ENCODE results near the gene UQCR11. TPM values are rescaled to one million over a fixed set of nuclear protein-coding genes. Genes with fewer than 3 reads are reported as not detected.

UQCR11 gene
- total and polyA plus RNA-seq, 2 of the 8 experiments (the other 6 are each of a cell fraction or from before 2014, with no cell fraction given) = 162 to 171 TPM

GRCh38 chr19:1650650-1651567 is 45.6 kb upstream of the UQCR11 start:
- WGBS, 2 experiments (ENCODE audit: extremely low coverage in 1 of 2, insufficient coverage in 1 of 2, insufficient read length in 1 of 2, insufficient replicate concordance in 2 of 2, low coverage in 1 of 2, low lambda C conversion rate in 2 of 2, missing lambda C conversion rate in 1 of 2) = 4% methylated on average over 27 of the region's 36 CpGs; no CpG with 5 or more reads in 1 of the 2 experiments
- peaks cover 0 to 22% (median 4%) of the 10 kb centered on the region in 4 experiments; a peak in 5 of 7 replicates for H3K4me1 ChIP-seq (replicated peaks in 1 of 4; ENCODE audit: control insufficient read depth in 3 of 4, insufficient read depth in 4 of 4, low read length in 3 of 4)
- H3K4me3 ChIP-seq (ENCODE audit: extremely low read depth in 1 of 4, insufficient read depth in 2 of 4, low read depth in 3 of 4, low read length in 4 of 4) = peak overlapping the region; percentile 69 to 84 (median 74)
- peaks cover 18% of the 10 kb centered on the region for H3K79me1 ChIP-seq (ENCODE audit: low read depth, low read length)
- peak overlapping the region; percentile 70 to 72 for H3K4me2 ChIP-seq (ENCODE audit: insufficient read depth in 1 of 2, low read depth in 2 of 2, low read length in 2 of 2)
- H3K4ac ChIP-seq (replicated peaks; ENCODE audit: insufficient read length, low read depth, low read length) = peak overlapping the region; percentile 94
- peak overlapping the region; percentile 84 for H3K56ac ChIP-seq (replicated peaks; ENCODE audit: insufficient read length, low read depth, low read length)
- H2BK20ac ChIP-seq (ENCODE audit: low read length) = no peak overlapping the region
- peak in 1 of 2 experiments; percentile 76 for DNase-seq (ENCODE audit: low read depth in 1 of 2, low spot score in 2 of 2)
- H2AK5ac ChIP-seq (ENCODE audit: low read depth, low read length) = 0 out of 2 replicates have a peak overlapping the region, but pooled peaks have one; percentile 75
- no peak overlapping the region for H2BK5ac ChIP-seq (ENCODE audit: low read depth, low read length)
- 0 out of 2 replicates have a peak overlapping the region, but pooled peaks have one; percentile 27 for H2BK12ac ChIP-seq (ENCODE audit: low read depth, low read length)
- no peak for FAIRE-seq
- peaks cover 12 to 42% (median 31%) of the 10 kb centered on the region in 4 experiments for H3K36me3 ChIP-seq (ENCODE audit: control insufficient read depth in 2 of 4, insufficient read depth in 4 of 4, low read length in 3 of 4)
- H3K27ac ChIP-seq (ENCODE audit: low read depth, low read length) = peak overlapping the region; percentile 80; the same call in 1 of the 2 replicates
- H4K20me1 ChIP-seq (replicated peaks in 1 of 2; ENCODE audit: control insufficient read depth in 1 of 2, insufficient read depth in 2 of 2, low read length in 2 of 2) = peaks cover 14 to 19% of the 10 kb centered on the region in 2 experiments
- H2AFZ ChIP-seq (ENCODE audit: low read length) = no peak overlapping the region
- H3K14ac ChIP-seq (ENCODE audit: insufficient read length) = no peak overlapping the region
- H4K91ac ChIP-seq (replicated peaks; ENCODE audit: insufficient read length, low read length) = peak overlapping the region; percentile 22
- H3K27me3 ChIP-seq (replicated peaks in 1 of 4; ENCODE audit: control insufficient read depth in 3 of 4, extremely low read depth in 1 of 4, insufficient read depth in 3 of 4, low read length in 3 of 4) = no peaks in the 10 kb centered on the region
- H3K23me2 ChIP-seq (ENCODE audit: low read depth, low read length) = peaks cover 6% of the 10 kb centered on the region; the same call in 1 of the 2 replicates
- peak overlapping the region; percentile 90 for H3K18ac ChIP-seq (ENCODE audit: extremely low read depth, low read length)
- peak overlapping the region; percentile 87 for H4K8ac ChIP-seq (ENCODE audit: extremely low read depth, insufficient read depth, low read length)
- ChIA-PET POLR2A (ENCODE audit: partially characterized antibody) (interaction anchor here (0.6 to 4.6 kb wide), 21 partner anchors 8 to 549 kb away, joined by 3 to 27 read pairs (median 4); partner anchors contain the start of gene MBD3), CTCF (ENCODE audit: partially characterized antibody) (interaction anchor here (0.5 to 1.5 kb wide), 8 partner anchors 11 to 246 kb away, joined by 3 to 4 read pairs (median 3); no protein-coding TSS in a partner anchor)
- peak overlapping the region; percentile 28 for H2BK120ac ChIP-seq (replicated peaks; ENCODE audit: low read depth, low read length)
- H3K9ac ChIP-seq (replicated peaks in 1 of 4; ENCODE audit: extremely low read depth in 1 of 4, low read depth in 3 of 4, low read length in 3 of 4) = peak overlapping the region; percentile 79 to 84 (median 80)
- peak overlapping the region; percentile 83 for H4K5ac ChIP-seq (ENCODE audit: insufficient read length, low read depth, low read length)
- no peak overlapping the region for H2BK15ac ChIP-seq (ENCODE audit: low read length)
- peaks cover 0 to 45% of the 10 kb centered on the region in 2 experiments; a peak in 3 of 4 replicates for H3K79me2 ChIP-seq (ENCODE audit: control insufficient read depth in 1 of 2, insufficient read depth in 2 of 2, low read length in 2 of 2)
- H3K23ac ChIP-seq (ENCODE audit: insufficient read length) = no peak overlapping the region
- no peaks in the 10 kb centered on the region for H3K9me3 ChIP-seq (ENCODE audit: insufficient read depth in 2 of 2, low read depth in 1 of 2, low read length in 1 of 2)
- peak; percentile 42; the same call in 1 of the 2 replicates for TF ChIP-seq TAF1 (IDR thresholded peaks at IDR 0.05; ENCODE audit: low read depth, low read length)
- peak; percentile 52 for TF ChIP-seq SAP30 (IDR thresholded peaks at IDR 0.05; ENCODE audit: insufficient read depth, insufficient replicate concordance, low read length)
- TF ChIP-seq CTBP2 (IDR thresholded peaks at IDR 0.05; ENCODE audit: borderline replicate concordance, insufficient read depth, insufficient read length, low read length) = no peak
- TF ChIP-seq POLR2A (IDR thresholded peaks at IDR 0.05; ENCODE audit: control extremely low read depth in 1 of 2, low read depth in 2 of 2, low read length in 2 of 2) = peak in 1 of 2 experiments; percentile 38; a peak in 2 of 3 replicates
- no peak for TF ChIP-seq CBX5 (IDR thresholded peaks at IDR 0.05; ENCODE audit: low read depth, low read length)
- no peak for TF ChIP-seq JUN (IDR thresholded peaks at IDR 0.05; ENCODE audit: low read depth, low read length)
- peak in 1 of 2 experiments; percentile 53; a peak in 1 of 4 replicates for TF ChIP-seq SIN3A (conservative IDR thresholded peaks at IDR 0.05 in 1 of 2, IDR thresholded peaks at IDR 0.05 in 1 of 2; ENCODE audit: low read depth in 1 of 2, low read length in 2 of 2)
- no peak for TF ChIP-seq RNF2 (IDR thresholded peaks at IDR 0.05; ENCODE audit: borderline replicate concordance, low read depth, low read length, missing control alignments, poor library complexity, severe bottlenecking)
- TF ChIP-seq PHF8 (conservative IDR thresholded peaks at IDR 0.05; ENCODE audit: low read depth, low read length) = peak; percentile 36; the same call in 1 of the 2 replicates
